HG03521 (cell line): Measurements from ENCODE around the gene CRISP2.

ENCODE experiments used
- ATAC-seq: cut with Tn5 transposase; IDR thresholded peaks from one replicate; pipeline ENCODE4 v1.9.1; 2021; ENCODE audit warnings: mild to moderate bottlenecking, moderate library complexity; ENCODE audit not compliant: unreplicated experiment

Gene CRISP2

DNA sequence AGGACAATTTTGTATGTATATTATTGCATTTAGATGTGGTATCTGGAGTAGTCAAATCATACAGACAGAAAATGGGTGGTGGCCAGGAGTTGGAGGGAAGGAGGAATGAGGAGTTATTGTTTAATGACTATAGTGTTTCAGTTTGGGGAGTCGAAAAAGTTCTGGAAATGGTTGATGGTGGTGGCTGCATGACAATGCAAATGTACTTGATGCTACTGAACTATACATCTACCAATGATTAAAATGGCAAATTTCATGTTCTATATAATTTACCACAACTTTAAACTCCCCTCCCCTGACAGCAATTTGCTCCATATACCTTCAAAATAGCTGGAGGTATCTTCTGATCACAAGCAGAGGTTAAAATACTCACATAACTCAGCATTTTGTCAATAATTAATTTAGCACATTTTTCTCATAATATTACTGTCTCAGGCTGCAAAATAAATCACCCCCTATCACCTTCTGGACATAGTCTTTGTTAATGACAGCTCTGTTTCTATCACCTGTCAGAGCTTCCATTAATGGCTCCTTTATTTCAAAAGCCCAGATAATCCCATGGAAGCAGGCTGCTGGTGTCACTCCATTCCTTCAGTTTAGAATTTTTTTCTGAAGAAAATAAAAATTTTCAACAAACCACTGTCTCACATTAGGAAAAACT is 51.0 kb downstream of the CRISP2 start:
- ATAC-seq: no peak

DNA sequence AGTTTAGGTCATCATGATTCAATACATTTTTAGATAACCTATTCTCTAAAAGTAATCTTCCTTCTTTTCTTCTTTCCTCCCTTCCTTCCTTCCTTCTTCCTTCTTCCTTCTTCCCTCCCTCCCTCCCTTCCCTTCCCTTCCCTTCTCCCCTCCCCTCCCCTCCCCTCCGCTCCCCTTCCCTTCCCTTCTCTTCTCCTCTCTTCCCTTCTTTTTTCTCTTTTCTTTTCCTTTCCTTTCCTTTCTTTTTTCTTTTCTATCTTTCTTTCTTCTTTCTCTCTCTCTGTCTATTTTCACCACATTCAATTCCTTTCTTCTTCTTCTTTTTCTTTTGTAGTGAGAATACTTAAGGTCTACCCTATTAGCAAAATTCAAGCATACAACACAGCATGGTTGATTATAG is 59.4 kb downstream of the CRISP2 start:
- ATAC-seq: no peak

DNA sequence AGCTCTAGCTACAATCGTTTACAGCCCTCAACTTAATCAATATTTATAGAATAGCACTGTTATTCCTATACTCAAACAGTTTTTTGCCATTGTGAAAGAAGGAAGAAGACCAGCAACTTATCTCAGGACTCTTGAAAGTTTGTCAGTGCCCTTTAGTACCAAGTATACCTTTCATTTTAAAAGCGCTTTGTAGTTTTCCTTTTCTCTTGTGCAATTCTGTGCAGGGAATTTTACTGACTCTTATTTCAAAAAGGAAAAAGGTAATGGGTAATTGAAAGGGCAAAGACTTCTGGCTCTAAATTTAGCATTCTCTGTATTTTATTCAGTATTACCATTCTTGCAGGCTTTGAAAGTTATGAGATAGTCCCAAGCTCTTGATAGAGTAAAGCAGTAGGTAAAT is 59.9 kb downstream of the CRISP2 start:
- ATAC-seq: no peak

GRCh38 chr6:49651239-49651638 is 62.1 kb downstream of the CRISP2 start:
- ATAC-seq: no peak

DNA sequence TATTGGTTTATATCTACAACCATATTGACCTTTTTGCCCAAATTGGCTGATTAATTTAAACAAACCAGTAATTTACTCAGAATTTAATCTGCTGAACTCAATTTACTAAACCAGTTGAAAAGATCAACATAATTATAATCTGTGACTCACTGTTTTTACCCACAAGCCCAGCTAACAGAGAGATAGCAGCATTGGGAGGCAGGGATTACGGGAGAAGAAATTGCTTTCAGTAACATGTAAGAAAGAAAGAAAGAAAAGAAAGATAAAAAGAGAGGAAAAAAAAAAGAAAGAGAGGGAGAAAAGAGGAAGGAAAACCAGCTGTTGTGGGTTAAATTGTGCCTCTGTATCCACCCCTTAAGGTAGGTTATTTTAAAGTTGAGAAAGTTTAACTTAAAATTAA is 63.4 kb downstream of the CRISP2 start:
- ATAC-seq: no peak

- ATAC-seq: no peak
These were observed 65.3 kb downstream of the CRISP2 start for GRCh38 chr6:49648036-49648435.

DNA sequence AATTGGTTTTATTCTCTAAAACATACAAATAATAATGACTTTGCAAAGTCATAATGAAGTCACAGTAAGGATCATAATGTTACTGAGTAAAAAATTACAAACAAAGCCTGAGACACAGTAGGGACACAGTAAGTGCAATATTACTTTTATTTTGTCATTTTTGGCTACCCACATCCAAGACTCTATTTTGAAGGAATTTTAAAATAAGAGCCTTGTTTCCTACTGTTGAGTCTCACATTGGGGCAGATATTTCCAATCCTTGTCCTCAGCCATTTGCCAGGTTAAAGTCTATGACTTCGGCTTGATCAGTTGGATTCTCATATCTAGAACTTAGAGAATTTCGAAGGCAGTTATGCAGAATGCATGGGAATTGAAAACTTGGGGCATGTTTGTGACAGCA is 65.9 kb downstream of the CRISP2 start:
- no peak for ATAC-seq

- ATAC-seq: no peak
These were observed 66.4 kb downstream of the CRISP2 start for GRCh38 chr6:49646942-49647341.

GRCh38 chr6:49646130-49646824 is 67.1 kb downstream of the CRISP2 start:
- ATAC-seq: no peak

DNA sequence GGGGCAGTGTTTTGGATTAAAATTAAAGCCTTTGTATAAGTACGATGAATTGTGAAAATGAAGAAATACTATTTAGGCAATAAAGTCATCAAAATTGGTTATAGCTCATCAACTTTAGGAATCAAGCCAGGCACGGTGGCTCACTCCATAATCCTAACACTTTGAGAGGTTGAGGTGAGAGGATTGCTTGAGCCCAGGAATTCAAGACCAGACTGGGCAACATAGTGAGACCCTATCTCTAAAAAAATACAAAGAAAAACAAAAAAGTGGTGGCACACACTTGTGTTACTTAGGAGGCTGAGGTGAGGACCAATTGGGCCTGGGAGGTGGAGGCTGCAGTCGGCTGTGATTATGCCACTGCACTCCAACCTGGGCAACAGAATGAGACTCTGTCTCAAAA is 68.2 kb downstream of the CRISP2 start:
- no peak for ATAC-seq
